HG03460 (cell line): ENCODE measurements around the gene ZNF146.
"Not testable (repeated sequence)": the region's sequence is repeated elsewhere in the genome, so short reads cannot be mapped to it uniquely, and the experiment has no call there.

Experiments
- ATAC-seq: cut with Tn5 transposase; IDR thresholded peaks from one replicate; pipeline ENCODE4 v1.9.1; 2021; ENCODE audit not compliant: unreplicated experiment

The ZNF146 gene

GRCh38 chr19:36214386-36215275, at the start of gene ZNF146, which contains the start of gene ZNF565:
Gene ZNF146, plus strand, starts transcription at chr19:36215106. Its CDS starts 21,335 bp downstream, at chr19:36236441.
Gene ZNF565, minus strand, starts transcription at chr19:36214665. Its CDS starts 12,680 bp downstream, at chr19:36201985.
- ATAC-seq, result peak; percentile 91

- no peak for ATAC-seq
Observed at GRCh38 chr19:36169084-36169760, 45.7 kb upstream of the ZNF146 start.

GRCh38 chr19:36172852-36173251, 42.1 kb upstream of the ZNF146 start:
- no peak for ATAC-seq

- not testable (repeated sequence) for ATAC-seq
Observed at GRCh38 chr19:36173846-36174245, 41.1 kb upstream of the ZNF146 start.

GRCh38 chr19:36179077-36179476, 35.8 kb upstream of the ZNF146 start:
- not testable (repeated sequence) for ATAC-seq

GRCh38 chr19:36182612-36183244, 32.2 kb upstream of the ZNF146 start:
- ATAC-seq, result no peak

- ATAC-seq, result no peak
Observed at GRCh38 chr19:36183245-36183628, 31.7 kb upstream of the ZNF146 start.

GRCh38 chr19:36186722-36187121, 28.2 kb upstream of the ZNF146 start:
- ATAC-seq, result not testable (repeated sequence)

- no peak for ATAC-seq
Observed at GRCh38 chr19:36196249-36196648, 18.7 kb upstream of the ZNF146 start.

GRCh38 chr19:36198119-36198518, 16.8 kb upstream of the ZNF146 start:
- ATAC-seq, result no peak

GRCh38 chr19:36201684-36202083, 13.2 kb upstream of the ZNF146 start:
- ATAC-seq, result no peak

GRCh38 chr19:36203293-36203692, 11.6 kb upstream of the ZNF146 start:
- ATAC-seq, result no peak

- peak; percentile 52 for ATAC-seq
Observed at GRCh38 chr19:36207605-36208252, 7.2 kb upstream of the ZNF146 start.

- no peak for ATAC-seq
Observed at GRCh38 chr19:36209372-36209771, 5.5 kb upstream of the ZNF146 start.

- no peak for ATAC-seq
Observed at GRCh38 chr19:36210497-36210896, 4.4 kb upstream of the ZNF146 start.

GRCh38 chr19:36212895-36213294, 2.0 kb upstream of the ZNF146 start:
- ATAC-seq, result no peak

GRCh38 chr19:36215276-36216123, 594 bp downstream of the ZNF146 start:
- ATAC-seq, result peak; percentile 10

- no peak for ATAC-seq
Observed at GRCh38 chr19:36221474-36221873, 6.6 kb downstream of the ZNF146 start.

GRCh38 chr19:36222503-36222902, 7.6 kb downstream of the ZNF146 start:
- no peak for ATAC-seq

GRCh38 chr19:36225219-36225892, 10.4 kb downstream of the ZNF146 start:
- no peak for ATAC-seq
